T47D (cell line): ENCODE results near the gene ANKRD13A.
A peak's percentile ranks its signal among the peaks of the same experiment; 100 is the strongest.
"Not testable (repeated sequence)": the region's sequence is repeated elsewhere in the genome, so short reads cannot be mapped to it uniquely, and the experiment has no call there.

ENCODE experiments used
- DNase-seq, 2 experiments: peaks; one replicate each; pipeline versions ENCODE4 v3.0.0 to v3.0.0-alpha.2; 2011 to 2012; ENCODE audit warnings: low read depth in 1 of 2, low spot score in 1 of 2
- JUND ChIP-seq: IDR thresholded peaks from 2 replicates; pipeline ENCODE4 v1.6.1; 2012; ENCODE audit warnings: low read depth
- in situ Hi-C: cut with HindIII; loops from 2 replicates; pipeline ENCODE4 v1.10.0; 2016; ENCODE audit warnings: low sequenced_read_pairs, low pct_unique_long_range_greater_than_20kb

The ANKRD13A gene

GRCh38 chr12:110028323-110028722, 29.1 kb downstream of the ANKRD13A start:
- TF ChIP-seq JUND = no peak
- DNase-seq = no peak
- in situ Hi-C loops = no loop called here

GRCh38 chr12:110029290-110029815, 30.1 kb downstream of the ANKRD13A start:
- in situ Hi-C loops = no loop called here
- DNase-seq = no peak
- no peak for TF ChIP-seq JUND

DNA sequence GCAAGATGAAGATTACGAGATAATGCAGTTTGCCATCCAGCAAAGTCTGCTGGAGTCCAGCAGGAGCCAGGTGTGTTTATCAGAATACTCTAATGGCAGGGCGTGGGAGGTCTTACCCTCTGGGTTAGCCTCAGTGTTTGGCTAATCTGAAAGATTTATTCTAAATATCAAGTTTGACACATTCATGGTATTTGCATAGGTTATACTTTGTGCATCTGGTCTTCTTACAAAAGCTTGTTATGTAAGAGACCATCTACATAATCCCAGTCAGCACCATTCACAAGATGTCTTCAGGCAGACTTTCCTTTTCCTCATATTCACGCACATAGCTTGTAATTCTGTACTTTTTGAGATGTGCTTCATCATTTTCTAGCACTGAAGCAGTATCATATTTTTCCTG, 34.7 kb downstream of the ANKRD13A start:
- no peak for DNase-seq
- TF ChIP-seq JUND = no peak
- in situ Hi-C loops = no loop called here

- in situ Hi-C loops = no loop called here
- no peak for DNase-seq
- TF ChIP-seq JUND = no peak
These were observed 36.4 kb downstream of the ANKRD13A start for GRCh38 chr12:110035534-110036104.

DNA sequence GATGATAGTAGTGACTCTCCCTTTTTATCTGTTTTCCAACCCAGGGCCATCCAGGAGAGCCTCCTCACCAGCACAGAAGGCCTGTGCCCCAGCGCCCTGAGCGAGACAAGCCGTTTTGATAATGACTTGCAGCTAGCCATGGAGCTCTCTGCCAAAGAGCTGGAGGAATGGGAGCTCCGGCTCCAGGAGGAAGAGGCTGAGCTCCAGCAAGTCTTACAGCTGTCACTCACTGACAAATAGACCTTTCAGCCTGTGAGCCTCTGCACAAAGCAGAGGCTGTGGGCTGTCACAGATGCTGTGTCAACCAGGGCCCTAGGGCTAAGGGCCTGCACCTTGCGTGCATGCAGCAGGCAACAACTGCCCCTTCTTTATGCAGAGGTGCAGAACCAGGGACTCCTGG, 38.1 kb downstream of the ANKRD13A start:
- no peak for DNase-seq
- TF ChIP-seq JUND = no peak
- in situ Hi-C loops = no loop called here

GRCh38 chr12:110038741-110039084, 39.5 kb downstream of the ANKRD13A start:
- TF ChIP-seq JUND = no peak
- no peak for DNase-seq
- in situ Hi-C loops = no loop called here

DNA sequence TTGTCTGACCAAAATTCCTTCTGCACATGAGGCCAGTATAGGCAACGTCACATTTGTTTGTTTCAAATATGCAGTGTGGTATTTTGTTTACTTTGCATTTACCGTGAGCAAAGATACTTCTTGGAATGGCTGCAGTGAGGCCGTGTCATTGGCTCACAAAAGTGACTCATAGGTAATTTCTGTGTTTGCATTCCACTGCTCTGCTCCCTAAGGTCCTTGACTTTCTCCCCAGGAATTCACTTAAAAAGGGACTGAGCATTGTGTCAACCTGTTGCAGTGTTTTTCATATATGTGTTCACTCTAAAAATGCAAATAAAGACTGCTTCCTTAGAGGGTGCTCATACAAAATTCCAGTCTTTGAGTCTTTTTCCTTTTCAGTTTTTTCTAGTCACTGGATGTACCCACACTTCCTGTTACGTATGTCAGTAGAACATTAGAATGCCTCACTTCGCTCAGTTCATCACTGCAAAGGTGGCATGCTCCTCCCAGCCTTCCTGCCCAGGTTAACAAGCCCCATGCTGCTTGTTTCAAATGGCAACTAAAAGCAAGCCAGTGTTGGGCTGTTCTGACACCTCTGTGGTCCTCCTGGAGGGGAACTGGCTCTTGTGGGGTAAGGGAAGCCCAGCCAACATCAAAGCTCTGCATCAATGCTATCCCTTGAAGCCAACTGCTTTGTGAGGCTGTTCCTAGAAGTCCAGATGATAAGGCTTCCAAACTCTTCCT, 40.0 kb downstream of the ANKRD13A start:
- in situ Hi-C loops = no loop called here
- peak; percentile 75 to 97 for DNase-seq
- TF ChIP-seq JUND = peak; percentile 90

DNA sequence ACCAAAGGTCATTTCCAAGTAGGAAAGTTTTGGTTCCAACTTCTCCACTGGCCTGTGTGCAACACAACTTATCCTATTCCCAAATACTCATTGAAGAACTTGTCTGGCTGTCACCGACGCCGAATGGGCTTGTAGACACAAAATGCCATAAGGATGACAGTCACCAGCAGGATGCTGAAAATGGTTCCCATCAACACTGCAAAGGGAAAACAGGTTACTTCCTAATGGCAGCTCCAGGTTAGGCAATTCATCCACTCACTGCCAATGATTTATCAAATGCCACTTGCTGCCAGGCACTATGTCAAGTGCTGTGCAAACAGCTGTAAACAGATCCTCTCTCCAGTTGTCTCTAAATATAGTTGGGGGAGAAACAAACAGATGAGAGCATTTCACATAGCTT, 43.0 kb downstream of the ANKRD13A start:
- DNase-seq = no peak
- in situ Hi-C loops = no loop called here
- TF ChIP-seq JUND = no peak

GRCh38 chr12:110046451-110047187, 47.4 kb downstream of the ANKRD13A start:
- TF ChIP-seq JUND = no peak
- in situ Hi-C loops = no loop called here
- no peak for DNase-seq

- in situ Hi-C loops = no loop called here
- TF ChIP-seq JUND = no peak
- no peak for DNase-seq
These were observed 48.2 kb downstream of the ANKRD13A start for GRCh38 chr12:110047297-110047940.

- TF ChIP-seq JUND = no peak
- DNase-seq = peak; percentile 88 to 98
- in situ Hi-C loops = no loop called here
These were observed 49.2 kb downstream of the ANKRD13A start, which contains the start of gene C12orf76 for GRCh38 chr12:110048242-110049027. TSS of gene C12orf76 (minus strand) at chr12:110048522. CDS start at chr12:110048495, 27 bp downstream.

DNA sequence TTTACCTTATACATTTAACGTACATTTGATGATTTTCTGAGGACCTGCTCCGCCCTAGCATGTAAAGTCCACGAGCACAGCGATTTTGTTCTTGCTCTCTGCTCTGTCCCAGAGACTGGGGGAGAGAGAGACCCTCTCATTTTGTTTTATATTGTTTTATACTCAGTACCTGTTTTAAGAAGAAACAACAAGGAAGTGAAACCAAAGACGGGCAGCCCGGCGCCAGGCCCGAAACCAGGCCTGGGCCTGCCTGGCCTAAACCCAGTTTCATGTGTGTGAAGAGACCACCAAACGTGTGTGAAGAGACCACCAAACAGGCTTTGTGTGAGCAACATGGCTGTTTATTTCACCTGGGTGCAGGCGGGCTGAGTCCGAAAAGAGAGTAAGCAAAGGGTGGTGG, 49.8 kb downstream of the ANKRD13A start:
- DNase-seq, in situ Hi-C loops: not testable (repeated sequence)

DNA sequence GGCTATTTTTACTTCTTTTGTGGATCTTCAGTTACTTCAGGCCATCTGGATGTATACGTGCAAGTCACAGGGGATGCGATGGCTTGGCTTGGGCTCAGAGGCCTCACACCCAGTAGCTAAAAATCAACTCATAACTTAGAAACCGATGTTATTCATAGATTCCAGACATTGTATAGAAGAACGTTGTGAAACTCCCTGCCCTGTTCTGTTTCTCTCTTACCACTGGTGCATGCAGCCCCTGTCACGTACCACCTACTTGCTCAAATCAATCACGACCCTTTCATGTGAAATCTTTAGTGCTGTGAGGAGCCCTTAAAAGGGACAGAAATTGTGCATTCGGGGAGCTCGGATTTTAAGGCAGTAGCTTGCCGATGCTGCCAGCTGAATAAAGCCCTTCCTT, 50.4 kb downstream of the ANKRD13A start:
- DNase-seq, in situ Hi-C loops: not testable (repeated sequence)
